ENCODE measurements around the gene ADD3.

- TF ChIP-seq CTCF (IDR thresholded peaks at IDR 0.05; ENCODE audit: borderline replicate concordance, extremely low read depth, low read length, poor library complexity, severe bottlenecking) (peak; percentile 68), EZH2 (IDR thresholded peaks at IDR 0.05; ENCODE audit: borderline replicate concordance, low read depth, low read length, severe bottlenecking) (no peak)
These were observed 130.5 kb downstream of the ADD3 start for GRCh38 chr10:110138197-110138812.

All from DND-41 (cell line).